GM06990 (cell line): ENCODE measurements around the gene SPINT2.
"Not testable (repeated sequence)": the region's sequence is repeated elsewhere in the genome, so short reads cannot be mapped to it uniquely, and the experiment has no call there.

ENCODE experiments used
- DNase-seq: peaks from one replicate; pipeline ENCODE4 v3.0.0-alpha.2; 2011; ENCODE audit not compliant: insufficient read length; ENCODE audit errors: extremely low read depth
- H3K27me3 ChIP-seq: replicated peaks from 2 replicates; pipeline ENCODE4 v1.6.0; 2011; ENCODE audit warnings: low read length; ENCODE audit not compliant: control insufficient read depth, insufficient read depth
- H3K36me3 ChIP-seq: 2 replicates; pipeline ENCODE4 v1.5.1; 2011; ENCODE audit warnings: low read length; ENCODE audit not compliant: control insufficient read depth, insufficient read depth
- H3K4me3 ChIP-seq: replicated peaks from 2 replicates; pipeline ENCODE4 v1.5.1; 2011; ENCODE audit warnings: low read depth, mild to moderate bottlenecking, control low read depth, low read length
- TF ChIP-seq, protein P1 (sequence below): IDR thresholded peaks from 2 replicates; pipeline ENCODE4 v1.5.1; 2011; ENCODE audit warnings: low read length, control low read depth, mild to moderate bottlenecking, inconsistent platforms; ENCODE audit not compliant: insufficient read depth, poor library complexity, severe bottlenecking

SPINT2 gene

DNA sequence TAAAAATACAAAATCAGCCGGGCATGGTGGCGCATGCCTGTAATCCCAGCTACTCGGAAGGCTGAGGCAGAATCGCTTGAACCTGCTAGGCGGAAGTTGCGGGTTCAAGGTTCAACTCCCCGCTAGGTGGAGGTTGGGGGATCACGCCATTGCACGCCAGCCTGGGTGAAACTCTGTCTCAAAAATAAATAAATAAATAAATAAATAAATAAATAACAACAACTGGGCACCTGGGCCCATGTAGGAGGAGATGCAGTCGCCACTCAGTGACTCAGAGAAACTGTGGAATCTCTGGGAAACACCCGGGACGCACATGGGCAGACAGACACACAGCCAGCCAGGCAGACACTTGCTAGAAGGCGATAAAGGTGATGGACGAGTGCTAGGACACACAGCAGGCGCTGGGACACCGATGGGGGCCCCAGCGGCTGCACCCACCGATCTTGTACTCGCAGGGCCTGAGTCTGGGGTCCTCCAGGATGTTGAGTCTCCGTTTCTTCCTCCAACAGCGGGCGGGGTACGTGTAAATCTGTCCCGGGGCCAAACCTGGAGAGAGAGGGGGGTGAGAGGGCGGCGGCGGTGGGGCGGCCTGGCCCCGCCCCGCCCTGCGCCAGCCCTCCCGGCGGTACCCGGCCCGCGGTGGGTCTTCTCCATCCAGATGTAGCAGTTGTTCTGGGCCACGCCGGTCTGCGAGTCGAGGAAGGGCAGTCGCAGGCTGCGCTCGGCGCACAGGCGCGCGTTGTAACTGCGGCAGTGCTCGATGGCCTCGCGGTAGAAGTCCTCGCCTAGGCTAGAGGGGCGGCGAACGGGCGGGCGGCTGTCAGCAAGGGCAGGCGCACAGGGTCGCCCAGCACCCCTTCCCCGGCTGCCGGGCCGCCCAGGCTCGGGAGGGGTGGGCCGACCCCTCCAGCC is 42.2 kb upstream of the SPINT2 start:
- H3K4me3 ChIP-seq: no peak overlapping the region

GRCh38 chr19:38223119-38223523 is 41.3 kb upstream of the SPINT2 start:
- TF ChIP-seq, protein P1, sequence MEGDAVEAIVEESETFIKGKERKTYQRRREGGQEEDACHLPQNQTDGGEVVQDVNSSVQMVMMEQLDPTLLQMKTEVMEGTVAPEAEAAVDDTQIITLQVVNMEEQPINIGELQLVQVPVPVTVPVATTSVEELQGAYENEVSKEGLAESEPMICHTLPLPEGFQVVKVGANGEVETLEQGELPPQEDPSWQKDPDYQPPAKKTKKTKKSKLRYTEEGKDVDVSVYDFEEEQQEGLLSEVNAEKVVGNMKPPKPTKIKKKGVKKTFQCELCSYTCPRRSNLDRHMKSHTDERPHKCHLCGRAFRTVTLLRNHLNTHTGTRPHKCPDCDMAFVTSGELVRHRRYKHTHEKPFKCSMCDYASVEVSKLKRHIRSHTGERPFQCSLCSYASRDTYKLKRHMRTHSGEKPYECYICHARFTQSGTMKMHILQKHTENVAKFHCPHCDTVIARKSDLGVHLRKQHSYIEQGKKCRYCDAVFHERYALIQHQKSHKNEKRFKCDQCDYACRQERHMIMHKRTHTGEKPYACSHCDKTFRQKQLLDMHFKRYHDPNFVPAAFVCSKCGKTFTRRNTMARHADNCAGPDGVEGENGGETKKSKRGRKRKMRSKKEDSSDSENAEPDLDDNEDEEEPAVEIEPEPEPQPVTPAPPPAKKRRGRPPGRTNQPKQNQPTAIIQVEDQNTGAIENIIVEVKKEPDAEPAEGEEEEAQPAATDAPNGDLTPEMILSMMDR: no peak
- H3K27me3 ChIP-seq: no peaks in the 10 kb centered on the region; the same call in 1 of the 2 replicates
- no peak overlapping the region; the same call in 1 of the 2 replicates for H3K4me3 ChIP-seq
- no peaks in the 10 kb centered on the region for H3K36me3 ChIP-seq
- DNase-seq: no peak

More for the DNA sequence above, 42.2 kb upstream of the SPINT2 start:
- TF ChIP-seq, protein P1: no peak
- Histone ChIP-seq H3K36me3 (no peaks in the 10 kb centered on the region), H3K27me3 (no peaks in the 10 kb centered on the region)
- no peak for DNase-seq

- no peak for DNase-seq
- H3K27me3 ChIP-seq: no peaks in the 10 kb centered on the region; the same call in 1 of the 2 replicates
- H3K36me3 ChIP-seq: no peaks in the 10 kb centered on the region
- TF ChIP-seq, protein P1: no peak
- H3K4me3 ChIP-seq: peak overlapping the region; percentile 73
Observed at GRCh38 chr19:38223617-38224013, 40.8 kb upstream of the SPINT2 start.

DNA sequence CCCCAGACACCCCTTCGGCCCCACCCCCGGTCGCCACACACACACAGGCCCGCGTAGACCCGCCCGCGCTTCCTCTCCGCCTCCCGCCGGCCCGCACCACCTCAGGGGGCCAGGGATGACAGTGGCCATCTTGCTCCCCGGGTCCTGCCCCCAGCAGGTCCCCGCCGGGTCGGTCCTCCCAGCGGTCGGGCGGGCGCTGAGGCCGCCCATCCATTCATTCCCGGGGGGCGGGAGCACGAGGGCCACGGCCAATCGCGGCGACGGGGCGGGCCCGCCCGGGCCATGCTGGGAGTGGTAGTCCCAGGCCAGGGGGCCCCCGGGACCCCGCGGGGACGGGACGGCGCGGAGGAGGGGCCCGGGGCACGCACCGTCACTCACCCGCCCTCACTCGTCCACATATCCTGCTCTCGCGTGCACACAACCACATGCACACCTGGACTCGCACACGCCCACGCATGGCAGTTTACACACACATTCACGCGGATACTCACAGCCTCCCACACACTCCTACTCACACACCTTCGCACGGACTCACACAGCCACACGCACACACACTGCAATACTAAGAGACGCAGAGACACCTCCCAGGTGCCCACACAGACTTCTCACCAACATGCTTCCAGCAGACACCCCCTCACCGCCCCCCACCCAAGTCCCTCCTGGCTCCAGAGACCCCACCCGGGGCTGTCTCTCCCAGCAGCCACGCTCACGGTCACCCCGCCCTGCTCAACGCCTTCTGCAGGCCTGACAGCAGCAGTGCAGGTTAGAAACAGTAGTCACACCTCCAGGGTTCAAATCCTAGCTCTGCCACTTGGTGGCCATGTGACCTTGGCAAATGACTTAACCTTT is 40.1 kb upstream of the SPINT2 start, which contains the start of gene DPF1:
TSS of gene DPF1 (minus strand) at position 209 of the 849 bp plus-strand sequence. CDS start at position 129, 80 bp downstream.
- no peaks in the 10 kb centered on the region; the same call in 1 of the 2 replicates for H3K27me3 ChIP-seq
- peak within 1 kb of the TSS; percentile 73 for H3K4me3 ChIP-seq
- TF ChIP-seq, protein P1: peak; percentile 49
- H3K36me3 ChIP-seq: no peaks in the 10 kb centered on the region
- peak; percentile 91 for DNase-seq

GRCh38 chr19:38224863-38225218 is 39.5 kb upstream of the SPINT2 start:
- H3K27me3 ChIP-seq, DNase-seq, H3K4me3 ChIP-seq, H3K36me3 ChIP-seq: not testable (repeated sequence)
